DND-41 (cell line): Measurements from ENCODE around the gene FRMPD1.

Experiments used
- CTCF ChIP-seq: IDR thresholded peaks from 2 replicates; pipeline ENCODE4 v1.5.1; 2012; ENCODE audit warnings: borderline replicate concordance, low read length, moderate library complexity, mild to moderate bottlenecking; ENCODE audit not compliant: poor library complexity, severe bottlenecking; ENCODE audit errors: extremely low read depth
- EZH2 ChIP-seq: IDR thresholded peaks from 3 replicates; pipeline ENCODE4 v1.6.1; 2012; ENCODE audit warnings: borderline replicate concordance, low read depth, mild to moderate bottlenecking, moderate library complexity, low read length, inconsistent platforms; ENCODE audit not compliant: severe bottlenecking

GRCh38 chr9:37626708-37627292, 24.0 kb upstream of the FRMPD1 start:
- TF ChIP-seq CTCF (no peak), EZH2 (no peak)
